SK-N-SH treated with all-trans-retinoic acid at 6 μM for 48 hours (cell line): ENCODE measurements around the gene LNPK.

Experiments used
- CREB5 ChIP-seq: fragments of 250-450 bp; sonication (Bioruptor Pico); IDR thresholded peaks from 2 replicates; pipeline ENCODE4 v1.5.1; 2020; ENCODE audit warnings: low read depth, mild to moderate bottlenecking, moderate library complexity
- CSDC2 ChIP-seq: fragments of 250-450 bp; sonication (Bioruptor Pico); IDR thresholded peaks from 2 replicates; pipeline ENCODE4 v1.5.0; 2020; ENCODE audit warnings: mild to moderate bottlenecking, moderate library complexity
- ESRRG ChIP-seq: fragments of 250-450 bp; sonication (Bioruptor Pico); IDR thresholded peaks from 2 replicates; pipeline ENCODE4 v1.6.1; 2021; ENCODE audit warnings: mild to moderate bottlenecking
- GLIS3 ChIP-seq: fragments of 250-450 bp; sonication (Bioruptor Pico); IDR thresholded peaks from 2 replicates; pipeline ENCODE4 v1.5.0; 2020; ENCODE audit warnings: mild to moderate bottlenecking, moderate library complexity
- ISL1 ChIP-seq: fragments of 250-450 bp; sonication (Bioruptor Pico); IDR thresholded peaks from 2 replicates; pipeline ENCODE4 v2.1.2; 2022; ENCODE audit warnings: mild to moderate bottlenecking, moderate library complexity
- PATZ1 ChIP-seq: fragments of 250-450 bp; sonication (Bioruptor Pico); IDR thresholded peaks from 2 replicates; pipeline ENCODE4 v1.8.0; 2020; ENCODE audit warnings: mild to moderate bottlenecking, moderate library complexity, borderline replicate concordance
- POU6F1 ChIP-seq: fragments of 250-450 bp; sonication (Bioruptor Pico); IDR thresholded peaks from 2 replicates; pipeline ENCODE4 v1.8.0; 2021; ENCODE audit warnings: low read depth, mild to moderate bottlenecking, moderate library complexity, borderline replicate concordance
- RARB ChIP-seq: fragments of 250-450 bp; sonication (Bioruptor Pico); IDR thresholded peaks from 2 replicates; pipeline ENCODE4 v1.8.0; 2021; ENCODE audit warnings: mild to moderate bottlenecking, moderate library complexity
- TSHZ2 ChIP-seq: fragments of 250-450 bp; sonication (Bioruptor Pico); IDR thresholded peaks from 2 replicates; pipeline ENCODE4 v1.5.0; 2020; ENCODE audit warnings: mild to moderate bottlenecking, moderate library complexity
- ZNF565 ChIP-seq: fragments of 450-650 bp; formaldehyde crosslinking; conservative IDR thresholded peaks from 2 replicates; pipeline ENCODE4 v1.5.0; 2020; ENCODE audit warnings: low read depth, mild to moderate bottlenecking, moderate library complexity
- ZNF70 ChIP-seq: fragments of 450-650 bp; formaldehyde crosslinking; IDR thresholded peaks from 2 replicates; pipeline ENCODE4 v1.5.0; 2020; ENCODE audit warnings: mild to moderate bottlenecking, moderate library complexity

GRCh38 chr2:175966839-175967238 lies 35.2 kb downstream of the LNPK start:
- TF ChIP-seq ISL1 (no peak), ESRRG (CRISPR knock-in tag) (no peak), CSDC2 (CRISPR knock-in tag) (no peak), ZNF565 (CRISPR knock-in tag) (no peak), TSHZ2 (CRISPR knock-in tag) (no peak), PATZ1 (CRISPR knock-in tag) (no peak), GLIS3 (no peak), POU6F1 (no peak), CREB5 (no peak), RARB (no peak), ZNF70 (CRISPR knock-in tag) (no peak)
